HPDE6-E6E7 (cell line): ENCODE measurements around the gene TRIML2.

Experiments used
- DNase-seq: peaks from one replicate; pipeline ENCODE4 v3.0.0; 2011; ENCODE audit warnings: missing footprints; ENCODE audit errors: extremely low spot score

The TRIML2 gene, protein sequence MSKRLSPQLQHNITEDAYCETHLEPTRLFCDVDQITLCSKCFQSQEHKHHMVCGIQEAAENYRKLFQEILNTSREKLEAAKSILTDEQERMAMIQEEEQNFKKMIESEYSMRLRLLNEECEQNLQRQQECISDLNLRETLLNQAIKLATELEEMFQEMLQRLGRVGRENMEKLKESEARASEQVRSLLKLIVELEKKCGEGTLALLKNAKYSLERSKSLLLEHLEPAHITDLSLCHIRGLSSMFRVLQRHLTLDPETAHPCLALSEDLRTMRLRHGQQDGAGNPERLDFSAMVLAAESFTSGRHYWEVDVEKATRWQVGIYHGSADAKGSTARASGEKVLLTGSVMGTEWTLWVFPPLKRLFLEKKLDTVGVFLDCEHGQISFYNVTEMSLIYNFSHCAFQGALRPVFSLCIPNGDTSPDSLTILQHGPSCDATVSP

DNA sequence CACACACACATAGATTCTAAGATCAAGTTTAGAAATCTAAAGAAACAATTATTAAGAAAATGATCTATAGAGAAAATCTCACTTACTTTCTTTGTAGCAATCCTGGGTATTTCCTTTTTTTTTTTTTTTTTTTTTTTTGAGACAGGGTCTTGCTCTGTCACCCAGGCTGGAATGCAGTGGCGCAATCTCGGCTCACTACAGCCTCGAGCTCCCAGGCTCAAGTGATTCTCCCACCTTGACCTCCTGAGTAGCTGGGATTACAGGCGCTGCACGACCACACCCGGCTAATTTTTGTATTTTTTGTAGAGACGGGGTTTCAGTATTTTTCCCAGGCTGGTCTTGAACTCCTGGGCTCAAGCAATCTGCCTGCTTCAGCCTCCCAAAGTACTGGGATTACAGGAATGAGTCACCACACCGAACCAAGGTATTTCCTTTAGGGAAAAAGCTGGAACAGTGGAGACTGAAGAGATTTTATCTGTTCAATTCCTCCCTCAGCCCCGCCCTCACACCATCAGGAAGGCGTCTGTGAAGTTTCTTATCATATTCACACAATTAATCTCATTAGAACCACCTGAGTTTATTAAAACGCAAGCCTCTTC, at the start of gene TRIML2:
TSS of gene TRIML2 (minus strand) at position 447 of the 599 bp plus-strand sequence. CDS start 4,235 bp downstream, outside the sequence.
- DNase-seq: no peak

DNA sequence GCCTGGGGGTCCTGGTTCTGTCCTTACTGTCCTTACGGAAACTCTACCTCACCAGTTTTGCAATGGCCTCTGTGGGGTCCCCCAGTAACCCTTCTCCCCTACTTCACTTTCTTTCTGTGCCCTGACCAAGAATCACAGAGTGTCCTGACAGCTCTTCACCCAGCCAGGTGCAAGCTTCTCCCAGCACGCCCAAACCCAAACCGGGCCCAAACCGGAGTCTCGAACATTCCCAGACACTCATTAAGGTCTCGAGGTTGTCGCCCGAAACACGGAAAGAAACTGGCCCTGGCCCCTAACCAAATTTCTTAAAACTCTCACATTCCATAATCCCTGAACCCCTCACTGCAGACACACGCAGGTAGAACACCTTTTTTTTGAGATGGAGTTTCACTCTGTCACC, 48.9 kb upstream of the TRIML2 start:
- no peak for DNase-seq

DNA sequence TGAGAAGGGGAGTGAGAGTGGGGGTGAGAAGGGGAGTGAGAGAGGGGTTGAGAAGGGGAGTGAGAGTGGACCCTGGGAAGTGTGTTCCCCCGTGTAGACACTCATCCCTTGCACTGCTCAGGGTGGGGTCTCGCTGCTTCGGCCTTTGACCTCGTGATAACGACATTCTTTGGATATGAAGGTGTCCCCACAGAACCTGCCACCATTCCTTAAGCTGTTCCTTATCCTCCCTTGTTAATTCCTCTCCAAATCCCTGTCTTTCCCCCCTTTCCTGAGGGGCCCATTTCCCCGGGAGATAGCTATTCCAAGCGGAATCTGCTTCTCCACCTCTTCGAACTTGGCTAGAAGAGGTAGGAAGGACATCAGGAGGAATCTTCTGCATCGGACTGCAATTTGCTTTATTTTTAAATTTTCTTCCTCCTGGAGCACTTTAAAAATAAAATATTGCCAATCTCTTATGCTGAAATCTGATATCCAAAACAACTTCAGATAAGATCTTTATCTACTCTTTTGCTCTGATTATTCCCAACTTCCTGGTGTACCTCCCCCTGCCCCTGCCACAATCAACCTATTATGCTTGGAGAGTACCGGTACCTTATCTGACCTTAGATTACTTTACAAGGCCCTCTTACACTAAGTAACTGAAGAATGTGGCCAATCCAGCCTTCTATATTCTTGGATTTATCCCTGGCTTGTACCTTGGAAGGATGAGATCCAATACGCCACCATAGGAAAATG, 45.4 kb upstream of the TRIML2 start:
- no peak for DNase-seq

DNA sequence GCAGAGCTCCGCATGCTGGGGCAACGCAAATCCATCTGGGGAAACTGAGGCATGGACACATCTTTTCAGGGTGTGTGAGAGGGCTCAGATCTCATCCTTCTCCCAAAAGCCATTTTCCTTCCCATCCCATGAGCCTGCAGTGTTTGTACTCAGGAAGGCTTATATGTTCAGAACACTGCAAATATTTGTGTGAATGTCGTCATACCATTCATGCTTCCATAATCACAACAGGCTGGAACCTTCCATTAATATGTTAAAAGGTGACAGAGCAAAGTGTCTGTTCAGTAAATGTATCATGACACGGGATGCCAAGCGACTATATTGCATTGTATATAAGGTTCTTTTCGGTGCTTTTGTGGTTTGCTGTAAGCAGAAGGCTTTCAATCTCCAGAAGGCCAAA, 38.4 kb upstream of the TRIML2 start:
- DNase-seq: no peak

DNA sequence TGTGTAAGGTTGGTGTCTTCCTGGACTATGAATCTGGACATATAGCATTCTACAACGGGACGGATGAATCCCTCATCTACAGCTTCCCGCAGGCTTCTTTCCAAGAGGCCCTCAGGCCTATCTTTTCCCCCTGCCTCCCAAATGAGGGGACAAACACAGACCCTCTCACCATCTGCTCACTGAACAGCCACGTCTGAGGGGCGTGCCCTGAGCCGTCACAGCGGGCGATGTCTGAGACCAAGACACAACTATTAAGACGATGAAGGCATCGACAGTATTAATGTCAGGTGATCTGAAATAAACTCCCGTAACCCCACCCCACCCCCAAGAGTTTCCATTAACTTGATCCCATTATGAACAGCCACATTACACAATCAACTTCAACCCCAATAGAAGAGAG, 37.8 kb upstream of the TRIML2 start:
- DNase-seq: no peak

DNA sequence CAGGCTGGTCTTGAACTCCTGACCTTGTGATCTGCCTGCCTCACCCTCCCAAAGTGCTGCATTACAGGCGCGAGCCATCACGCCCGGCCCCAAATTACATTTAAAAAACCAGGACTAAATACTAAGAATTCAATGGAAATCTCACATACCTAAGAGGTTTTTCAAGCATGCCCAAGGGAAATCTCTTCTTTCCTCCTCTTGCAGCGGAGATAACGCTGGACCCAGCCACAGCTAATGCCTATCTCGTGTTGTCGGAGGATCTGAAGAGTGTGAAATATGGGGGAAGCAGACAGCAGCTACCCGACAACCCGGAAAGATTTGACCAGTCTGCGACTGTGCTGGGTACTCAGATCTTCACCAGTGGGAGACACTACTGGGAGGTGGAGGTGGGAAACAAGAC, 37.2 kb upstream of the TRIML2 start:
- no peak for DNase-seq

DNA sequence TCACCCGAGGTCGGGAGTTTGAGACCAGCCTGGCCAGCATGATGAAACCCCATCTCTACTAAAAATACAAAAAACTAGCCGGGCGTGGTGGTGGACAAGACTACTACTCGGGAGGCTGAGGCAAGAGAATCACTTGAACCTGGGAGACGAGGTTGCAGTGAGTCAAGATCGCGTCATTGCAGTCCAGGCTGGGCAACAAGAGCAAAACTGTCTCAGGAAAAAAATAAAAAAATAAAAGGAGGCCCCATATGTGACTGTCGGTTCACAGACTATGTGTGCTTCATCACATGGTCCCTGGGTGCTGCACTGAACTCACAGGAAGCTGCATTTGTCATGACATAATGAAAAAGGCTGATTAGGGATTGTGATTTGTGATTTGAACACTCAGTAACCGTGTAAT, 36.2 kb upstream of the TRIML2 start:
- no peak for DNase-seq

DNA sequence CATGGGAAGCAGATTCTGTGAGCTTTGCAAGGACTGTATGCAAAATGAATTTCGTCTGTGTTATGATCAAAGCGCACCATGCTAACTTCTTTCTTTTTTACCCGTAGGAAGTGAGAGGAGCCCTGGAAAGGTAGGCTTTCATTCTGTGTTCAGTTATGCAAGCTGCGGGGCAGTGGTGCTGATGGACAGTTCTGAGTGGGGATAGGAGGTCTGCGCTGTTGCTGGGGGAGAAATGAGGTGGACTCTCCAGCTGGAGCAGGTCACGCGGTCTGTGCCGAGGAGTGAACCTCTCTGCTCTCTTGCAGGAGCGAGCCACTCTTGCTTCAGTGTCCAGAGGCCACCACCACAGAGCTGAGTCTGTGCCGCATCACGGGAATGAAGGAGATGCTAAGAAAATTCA, 34.3 kb upstream of the TRIML2 start:
- DNase-seq: no peak

DNA sequence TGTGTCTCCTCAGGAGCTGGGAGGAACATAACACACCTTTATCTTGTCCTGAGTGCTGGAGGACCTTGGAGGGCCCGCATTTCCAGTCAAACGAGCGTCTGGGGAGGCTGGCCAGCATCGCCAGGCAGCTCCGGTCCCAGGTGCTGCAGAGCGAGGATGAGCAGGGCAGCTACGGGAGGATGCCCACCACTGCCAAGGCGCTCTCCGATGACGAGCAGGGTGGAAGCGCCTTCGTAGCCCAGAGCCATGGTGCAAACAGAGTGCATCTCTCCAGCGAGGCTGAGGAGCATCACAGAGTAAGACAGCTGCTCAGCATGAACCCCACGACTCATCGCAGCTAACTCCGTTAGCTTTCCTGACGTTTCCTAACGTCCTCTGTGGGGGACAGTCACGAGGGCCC, 30.3 kb upstream of the TRIML2 start:
- no peak for DNase-seq

DNA sequence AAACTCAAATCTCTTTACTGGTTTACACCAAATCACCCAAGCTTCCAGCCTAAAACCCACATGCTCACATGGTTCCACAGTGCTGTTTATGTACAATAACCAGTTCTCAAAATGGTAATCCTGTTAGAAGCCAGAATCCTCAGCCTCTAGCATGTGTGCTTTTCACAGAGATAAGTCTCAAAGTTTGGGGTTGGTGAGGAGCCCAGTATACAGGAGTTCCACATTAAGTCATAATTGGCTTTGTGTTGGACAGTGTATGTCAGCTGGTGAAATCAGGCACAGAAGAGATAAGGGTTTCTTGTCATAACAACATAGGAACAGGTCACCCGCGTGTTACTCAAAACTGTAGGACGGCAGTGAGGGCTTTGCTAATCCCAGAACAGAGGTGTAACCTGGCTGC, 29.7 kb upstream of the TRIML2 start, which contains the start of gene TRIML1:
TSS of gene TRIML1 (plus strand) at position 301 of the 400 bp plus-strand sequence. CDS start 118 bp downstream, outside the sequence.
- no peak for DNase-seq

DNA sequence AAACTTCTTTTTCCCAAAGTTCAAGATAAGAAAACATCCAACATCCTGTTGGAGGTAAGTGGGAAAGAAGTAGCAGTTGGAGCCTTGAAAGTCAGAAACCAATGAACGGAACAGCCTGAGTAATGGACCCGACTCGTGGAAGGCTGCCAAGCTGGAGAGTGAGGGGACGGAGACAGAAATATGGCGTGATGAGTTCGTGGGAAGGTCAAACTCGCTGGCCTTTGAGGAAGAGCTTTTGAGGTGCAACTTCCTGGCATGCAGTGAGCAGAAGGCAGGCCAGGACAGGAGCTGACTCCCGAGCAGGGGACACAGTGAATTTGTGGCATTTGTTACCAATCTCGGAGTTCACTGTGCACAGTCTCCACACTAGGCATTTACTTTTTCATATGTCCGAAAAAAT, 28.8 kb upstream of the TRIML2 start:
- no peak for DNase-seq

DNA sequence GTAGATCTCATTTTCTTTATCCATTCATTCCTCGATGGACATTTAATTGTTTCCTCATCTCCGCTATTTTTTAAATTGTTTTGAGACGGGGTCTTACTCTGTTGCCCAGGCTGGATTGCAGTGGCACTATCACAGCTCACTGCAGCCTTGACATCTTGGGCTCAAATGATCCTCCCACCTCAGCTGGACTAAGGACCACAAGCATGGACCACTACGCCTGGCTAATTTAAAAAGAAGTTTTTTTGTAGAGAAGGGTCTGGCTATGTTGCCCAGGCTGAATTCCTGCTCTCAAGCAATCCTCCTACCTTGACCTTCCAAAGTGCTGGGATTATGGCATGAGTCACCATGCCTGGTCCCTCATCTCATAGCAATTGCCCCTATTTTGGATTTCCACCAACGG, 22.8 kb upstream of the TRIML2 start:
- no peak for DNase-seq

DNA sequence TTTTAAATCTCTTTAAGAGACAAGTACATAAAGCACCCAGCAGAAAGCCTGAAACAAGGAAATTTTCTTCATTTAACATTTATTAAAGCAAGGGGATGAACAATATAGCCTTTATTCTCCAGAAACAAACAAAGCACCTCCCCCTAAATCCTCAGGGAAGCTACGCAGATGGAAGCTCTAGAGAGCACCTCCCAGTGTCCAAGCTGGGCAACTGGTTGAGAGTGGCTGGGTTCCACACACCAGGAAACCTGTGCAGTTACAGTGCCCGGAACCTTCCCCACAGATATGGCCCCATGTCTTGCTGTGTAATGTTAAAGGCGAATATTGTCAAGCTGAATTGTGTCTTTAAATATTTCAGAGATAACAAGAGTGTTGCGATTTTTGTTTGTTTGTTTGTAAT, 21.0 kb upstream of the TRIML2 start:
- no peak for DNase-seq

DNA sequence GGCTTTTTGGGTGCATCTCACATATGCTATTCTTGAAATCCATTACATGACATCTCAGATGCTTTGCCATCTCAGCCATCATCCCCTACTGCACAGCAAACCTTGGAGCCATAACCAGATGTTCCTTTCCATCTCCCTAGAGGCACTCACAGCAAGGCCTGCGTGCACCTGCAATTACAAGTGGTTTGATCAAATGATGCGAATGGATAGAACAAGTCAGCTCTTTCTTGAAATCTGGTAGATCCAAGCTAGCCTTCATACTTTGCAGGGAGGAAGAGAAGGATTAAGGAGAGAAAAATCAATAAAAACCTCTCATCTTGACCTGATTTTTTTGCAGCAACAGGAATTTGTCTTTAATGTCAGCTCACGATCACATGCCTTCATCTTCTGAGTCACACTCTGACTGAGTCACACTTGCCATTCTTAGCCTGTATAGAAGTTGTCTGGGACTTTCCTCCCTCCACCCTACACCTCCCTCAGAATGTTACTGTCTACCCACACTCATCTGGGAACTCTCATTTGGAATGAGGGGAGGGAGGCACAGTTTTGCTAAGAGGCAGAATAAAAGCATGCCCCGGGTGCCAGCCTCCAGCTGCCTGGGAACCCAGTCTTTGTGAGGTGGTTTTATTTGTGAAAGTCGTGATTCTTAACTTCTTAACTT, 17.9 kb upstream of the TRIML2 start:
- peak; percentile 66 for DNase-seq

DNA sequence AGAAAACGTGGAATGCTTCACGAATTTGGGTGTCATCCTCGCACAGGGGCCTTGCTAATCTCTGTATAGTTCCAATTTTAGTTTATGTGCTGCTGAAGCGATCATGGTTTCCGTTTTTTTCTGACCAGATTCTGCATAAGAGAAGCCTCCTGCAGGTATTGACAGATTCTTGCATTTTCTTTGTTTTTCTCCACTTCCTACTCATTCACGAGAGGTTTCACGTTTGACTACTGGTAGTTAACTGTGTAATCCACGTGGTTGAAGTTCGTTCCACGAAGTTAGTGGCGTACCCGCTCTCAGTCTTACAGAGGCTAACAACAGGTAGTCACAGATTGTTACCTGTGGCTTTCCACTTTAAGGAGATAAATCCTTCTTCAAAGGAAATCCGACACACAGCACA, 12.1 kb upstream of the TRIML2 start:
- DNase-seq: no peak

DNA sequence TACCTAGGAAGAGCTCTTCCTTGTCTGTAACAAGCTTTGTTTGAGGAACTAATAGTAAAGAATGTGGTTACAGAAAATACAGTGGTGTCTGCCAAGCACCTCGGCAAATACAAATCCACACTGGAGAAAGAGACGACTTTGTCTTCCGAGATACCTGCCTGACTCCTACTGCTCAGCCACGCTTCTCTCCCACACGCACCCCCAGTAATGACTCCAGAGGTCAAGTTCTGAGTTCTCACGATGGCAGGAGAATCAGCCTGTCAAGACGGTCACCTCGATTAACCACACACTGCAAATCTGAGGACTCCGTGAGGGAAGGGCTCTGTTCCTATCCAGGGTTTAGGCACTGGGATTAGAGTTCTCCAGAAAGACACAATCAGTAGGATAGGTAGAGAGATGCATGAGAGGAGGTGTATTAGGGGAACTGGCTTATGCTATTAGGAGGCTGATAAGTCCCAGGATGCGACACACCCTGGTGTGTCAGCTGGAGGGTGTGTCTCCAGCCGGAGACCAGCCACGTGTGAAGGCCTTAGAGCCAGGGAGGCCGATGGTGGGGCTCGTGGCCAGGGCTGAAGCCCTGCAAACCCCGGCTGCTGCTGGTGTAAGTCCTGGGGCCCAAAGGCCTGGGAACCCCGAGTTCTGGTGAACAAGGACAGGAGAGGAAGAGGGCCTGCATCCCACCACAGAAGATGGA, 8.4 kb upstream of the TRIML2 start:
- no peak for DNase-seq

DNA sequence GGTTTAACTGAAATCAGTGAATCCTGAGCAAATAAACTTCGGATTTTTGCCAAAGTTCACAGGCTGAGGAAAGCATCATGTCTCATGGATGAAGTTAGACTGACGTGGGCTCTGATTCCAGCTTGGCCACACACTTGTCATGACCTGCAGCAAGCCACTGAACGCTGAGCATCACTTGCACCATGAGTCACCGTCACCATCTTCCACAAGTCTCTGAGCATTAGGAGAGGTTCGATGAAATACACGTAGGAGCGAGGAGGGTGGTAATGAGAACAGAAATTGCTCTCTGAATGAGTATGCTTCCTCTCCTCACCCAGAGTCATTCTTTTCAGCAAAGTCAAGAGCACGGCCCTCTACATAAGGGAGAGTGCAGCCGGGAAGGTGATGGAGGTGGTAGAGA, 3.8 kb upstream of the TRIML2 start:
- DNase-seq: peak; percentile 84

DNA sequence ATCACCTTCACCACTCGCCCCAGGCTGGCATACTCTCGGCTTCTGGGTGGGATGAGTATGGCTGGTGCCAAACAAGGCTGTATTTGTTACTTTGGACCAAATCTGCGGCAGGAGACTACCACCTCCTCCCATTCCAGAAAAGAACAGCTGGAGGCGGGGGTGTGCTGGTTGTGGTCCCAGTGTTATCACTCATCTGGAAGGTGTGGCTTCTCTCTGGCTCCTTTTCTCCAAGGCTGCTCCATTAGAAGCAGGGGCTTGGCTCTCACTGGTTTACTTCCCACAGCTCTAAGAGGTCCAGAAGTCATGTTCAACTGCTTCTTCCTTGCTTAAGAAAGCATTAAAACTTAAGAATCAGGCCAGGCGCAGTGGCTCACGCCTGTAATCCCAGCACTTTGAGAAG, 2.6 kb upstream of the TRIML2 start:
- DNase-seq: no peak

DNA sequence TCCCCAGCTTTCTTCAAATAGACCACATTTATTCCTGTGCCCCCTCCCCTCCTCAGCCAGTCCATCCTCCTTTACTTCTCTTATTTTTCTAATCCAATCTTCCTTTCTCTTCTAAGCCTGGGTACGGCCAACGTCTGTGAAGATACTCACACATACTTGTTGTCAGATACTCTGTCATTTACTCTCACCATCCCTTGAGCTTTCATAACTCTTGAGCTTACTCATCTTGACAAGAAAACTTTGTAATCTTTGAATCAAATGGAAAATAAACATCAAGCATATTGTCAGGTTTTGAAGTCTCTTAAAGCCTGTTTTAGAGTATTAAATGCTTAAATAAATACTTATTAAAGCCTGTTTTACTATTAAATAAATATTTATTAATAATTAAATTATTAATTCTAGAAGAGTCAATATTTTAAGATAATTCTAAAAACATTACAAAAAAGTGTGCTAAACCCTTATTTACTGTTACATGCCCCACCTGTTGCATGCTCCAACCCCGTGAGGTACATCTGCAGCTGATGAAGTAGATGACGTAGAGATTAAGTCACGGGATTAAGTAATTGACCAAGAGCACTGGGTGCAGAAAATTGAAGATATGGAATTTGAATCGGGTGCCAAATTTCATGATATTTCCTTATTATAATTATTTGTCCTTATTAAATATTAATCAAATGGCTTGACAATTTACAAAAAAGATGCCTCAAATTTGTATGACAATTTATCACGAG, 1.5 kb upstream of the TRIML2 start:
- no peak for DNase-seq

DNA sequence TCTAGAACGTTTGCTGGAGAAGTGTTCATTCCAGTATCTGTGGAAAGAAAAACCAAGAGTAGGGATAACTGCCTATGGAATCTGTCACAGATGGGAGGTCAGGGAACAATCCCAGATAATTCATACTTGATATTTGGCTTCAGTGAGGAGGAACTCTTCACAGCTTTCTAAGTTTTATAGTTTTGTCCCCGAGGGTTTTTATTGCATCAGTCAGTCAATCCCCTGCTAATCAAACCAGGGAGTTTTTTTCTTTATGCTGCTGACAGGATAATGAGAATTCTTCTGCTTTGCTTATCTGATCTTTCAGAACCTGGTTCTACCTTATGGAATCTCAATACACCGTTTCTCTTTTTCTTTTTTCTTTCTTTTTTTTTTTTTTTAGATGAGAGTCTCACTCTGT, 633 bp upstream of the TRIML2 start:
- DNase-seq: no peak
